Posterior vena cava (tissue), 2 donors: ENCODE data around the gene CATSPER4. TPM values are rescaled to one million over a fixed set of nuclear protein-coding genes. Genes with fewer than 3 reads are reported as not detected.

ENCODE experiments used
- DNase-seq: peaks from one replicate; pipeline ENCODE4 v3.0.0-alpha.2; 2020; ENCODE audit warnings: low spot score
- intact Hi-C, 2 donors: fragments of 100-400 bp; cut with DNase I; formaldehyde crosslinking; loops; one replicate each; pipeline versions ENCODE4 v1.14.1 to v1.14.2; 2022 to 2023
- total RNA-seq, 2 donors: library from RNA; stranded (reverse); fragmentation: NEBNext Ultra II Directional; extraction: Animal tissue kit (Norgen Biotek cat#: 25700); gene quantifications; one replicate each; pipeline ENCODE4 v1.2.1, GENCODE V29; 2021
- donor health status: DM: yes; HTN: yes; CAD: no.
- donor health status: DM: yes; HTN: yes; CAD: no.

CATSPER4 gene
- total RNA-seq, 2 donors from 2014 or later, result not detected

DNA sequence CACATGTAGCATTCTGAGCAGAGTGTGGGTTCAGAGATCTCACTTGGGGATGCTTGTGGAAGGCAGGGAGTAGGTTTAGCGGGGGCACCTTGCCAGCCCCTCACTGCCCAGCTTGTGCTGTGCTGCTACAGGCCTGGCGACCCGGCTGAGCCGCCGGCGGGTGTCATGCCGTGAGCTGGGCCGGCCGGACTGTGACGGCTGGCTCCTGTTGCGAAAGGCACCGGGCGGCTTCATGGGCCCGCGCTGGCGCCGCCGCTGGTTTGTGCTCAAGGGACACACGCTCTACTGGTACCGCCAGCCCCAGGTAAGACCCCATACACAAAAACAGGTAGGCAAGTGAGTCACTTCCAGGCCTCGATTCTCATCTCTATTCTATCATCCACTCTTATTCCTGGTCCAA is 5.5 kb upstream of the CATSPER4 start:
- intact Hi-C loops, result no loop called here
- DNase-seq, result no peak

DNA sequence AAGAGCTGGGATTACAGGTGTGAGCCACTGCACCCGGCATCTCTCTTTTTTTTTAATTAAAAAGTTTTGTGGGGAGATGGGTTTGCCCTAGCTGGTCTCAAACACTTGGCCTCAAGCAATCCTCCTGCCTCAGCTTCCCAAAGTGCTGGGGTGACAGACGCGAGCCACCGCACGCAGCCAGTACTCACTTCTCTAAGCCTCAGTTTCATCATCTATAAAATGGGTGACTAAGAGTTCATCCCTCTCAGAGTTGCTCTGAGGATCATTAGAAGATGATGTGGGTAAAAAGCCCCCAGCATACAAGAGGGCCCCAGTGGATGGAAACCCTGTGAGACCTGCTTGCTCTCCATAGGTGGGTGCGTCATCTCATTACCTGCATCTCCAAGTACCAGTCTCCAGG is 2.5 kb upstream of the CATSPER4 start:
- intact Hi-C loops, result no loop called here
- no peak for DNase-seq

DNA sequence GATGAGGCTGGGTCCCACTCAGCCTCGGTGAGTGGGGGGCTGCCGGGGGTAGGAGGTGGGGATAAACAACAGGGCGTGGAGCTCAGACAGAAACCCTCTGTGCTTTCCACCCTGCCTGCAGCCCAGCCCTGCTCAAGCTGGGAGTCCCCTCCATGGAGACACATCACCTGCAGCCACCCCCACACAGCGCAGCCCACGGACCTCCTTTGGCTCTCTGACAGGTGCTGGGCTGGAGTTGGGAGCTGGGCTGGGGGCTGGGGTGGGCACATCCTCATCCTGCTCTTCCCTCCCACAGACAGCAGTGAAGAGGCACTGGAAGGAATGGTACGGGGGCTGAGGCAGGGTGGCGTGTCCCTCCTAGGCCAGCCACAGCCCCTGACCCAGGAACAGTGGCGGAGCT is 1.9 kb upstream of the CATSPER4 start:
- intact Hi-C loops, result no loop called here
- no peak for DNase-seq

DNA sequence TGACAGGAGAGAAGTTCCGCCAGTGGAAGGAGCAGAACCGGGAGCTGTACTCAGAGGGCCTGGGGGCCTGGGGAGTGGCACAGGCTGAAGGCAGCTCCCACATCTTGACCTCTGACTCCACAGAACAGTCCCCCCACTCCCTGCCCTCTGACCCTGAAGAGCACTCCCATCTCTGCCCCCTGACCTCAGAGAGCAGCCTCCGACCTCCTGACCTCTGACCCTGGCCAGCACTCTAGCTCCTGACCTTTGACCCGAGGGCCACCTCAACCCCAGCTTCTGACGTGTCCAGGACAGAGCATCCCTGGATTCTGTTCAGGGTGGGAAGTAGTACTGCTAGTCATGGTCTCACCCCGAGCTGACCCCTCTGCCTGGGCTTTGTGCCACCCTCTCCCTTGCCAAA is 1.1 kb upstream of the CATSPER4 start:
- DNase-seq, result no peak

DNA sequence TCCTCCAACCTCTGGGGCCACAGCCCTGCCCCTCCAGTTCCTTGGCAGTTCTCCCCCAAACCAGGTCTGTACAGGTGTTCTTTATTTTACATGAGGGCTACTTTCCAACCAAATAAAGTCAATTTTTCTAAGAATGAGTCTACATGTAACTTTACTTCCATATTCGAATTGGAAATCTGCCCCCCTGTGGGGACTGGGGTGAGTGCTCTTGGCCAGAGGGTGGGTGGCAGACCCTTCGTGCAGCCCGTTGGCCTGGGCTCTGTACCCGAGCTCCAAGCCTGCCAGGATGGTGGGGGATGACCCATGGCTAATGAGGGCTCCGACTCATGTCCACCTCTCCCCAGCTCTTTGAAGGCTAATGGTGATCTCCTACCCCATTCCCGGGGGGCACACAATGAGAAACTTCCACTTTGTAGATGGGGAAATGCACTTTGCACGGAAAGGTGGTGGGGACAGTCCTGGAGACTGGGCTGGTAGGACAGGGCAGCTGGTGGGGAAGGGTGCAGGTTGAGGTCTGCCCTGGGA is 589 bp upstream of the CATSPER4 start:
- intact Hi-C loops, result no loop called here
- DNase-seq, result no peak

More for the DNA sequence above, 1.1 kb upstream of the CATSPER4 start:
- intact Hi-C loops, result no loop called here

DNA sequence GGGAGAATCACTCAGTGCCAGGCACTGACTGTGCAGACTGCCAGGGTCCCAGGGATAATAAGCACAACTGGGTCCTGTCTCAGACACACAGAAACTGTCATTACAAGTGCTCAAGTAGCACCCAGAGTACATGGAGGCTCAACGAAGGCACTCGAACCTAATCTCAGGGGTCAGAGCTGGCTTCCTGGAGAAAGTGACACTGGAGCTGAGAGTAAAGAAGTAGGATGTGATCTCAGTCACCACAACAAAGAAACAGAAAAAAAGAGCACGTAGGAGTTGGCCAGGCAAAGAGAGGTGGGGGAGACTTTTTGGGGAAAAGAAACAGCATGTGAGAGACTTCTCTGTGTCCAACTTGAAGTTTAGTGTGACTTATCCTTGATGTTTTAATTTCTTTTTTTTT is 1.3 kb downstream of the CATSPER4 start:
- DNase-seq, result no peak
- intact Hi-C loops, result no loop called here

DNA sequence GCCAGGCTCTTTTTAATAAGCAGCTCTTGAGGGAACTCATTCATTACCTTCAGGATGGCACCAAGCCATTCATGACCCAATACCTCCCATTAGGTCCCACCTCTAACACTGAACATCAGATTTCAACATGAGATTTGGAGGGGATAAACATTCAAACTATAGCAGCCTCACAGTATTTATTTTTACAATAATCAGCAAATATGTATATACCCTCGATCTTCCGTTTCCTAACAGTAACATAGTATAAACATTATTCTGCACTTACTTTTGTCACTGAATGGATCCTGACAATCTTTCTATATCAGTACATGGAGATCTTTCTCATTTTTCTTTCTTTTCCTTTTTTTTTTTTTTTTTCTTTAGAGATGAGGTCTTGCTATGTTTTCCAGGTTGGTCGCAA is 5.4 kb downstream of the CATSPER4 start:
- DNase-seq, result no peak
- intact Hi-C loops, result no loop called here

DNA sequence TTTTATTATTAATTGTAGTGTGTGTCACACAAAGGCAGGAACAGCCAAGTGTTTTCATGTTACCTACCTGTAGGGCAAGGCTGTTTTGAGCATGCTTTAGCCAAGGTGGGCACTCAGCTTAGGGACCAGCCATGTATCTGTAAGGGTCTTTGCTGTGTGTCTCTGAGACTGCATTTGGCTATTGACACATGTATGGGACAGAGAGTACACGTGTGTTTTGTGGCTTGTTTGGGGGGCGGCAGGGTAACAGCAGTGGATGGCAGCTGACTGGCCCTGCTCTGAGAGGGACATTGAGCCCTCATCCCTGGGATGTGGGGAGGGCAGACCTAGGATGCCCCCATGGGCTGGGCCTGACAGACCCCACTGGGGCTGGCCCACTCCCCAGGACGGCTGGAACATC is 6.9 kb downstream of the CATSPER4 start:
- DNase-seq, result no peak
- intact Hi-C loops, result no loop called here

DNA sequence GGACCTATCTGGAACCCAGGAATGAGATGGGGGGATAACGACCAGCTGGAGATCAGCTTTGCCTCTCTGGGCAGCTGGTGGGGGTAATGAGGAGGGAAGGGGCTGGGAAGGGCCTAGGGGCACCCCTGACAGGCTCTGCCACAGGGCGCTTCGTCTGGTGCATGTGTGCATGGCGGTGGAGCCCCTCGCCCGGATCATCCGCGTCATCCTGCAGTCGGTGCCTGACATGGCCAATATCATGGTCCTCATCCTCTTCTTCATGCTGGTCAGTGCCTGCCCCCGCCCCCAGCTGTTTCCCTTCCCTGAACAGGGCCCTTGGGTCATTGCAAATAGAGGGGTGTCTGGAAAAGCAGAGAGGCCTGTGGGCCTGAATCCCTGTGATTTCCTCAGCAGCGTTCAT is 7.4 kb downstream of the CATSPER4 start:
- intact Hi-C loops, result no loop called here
- DNase-seq, result no peak

DNA sequence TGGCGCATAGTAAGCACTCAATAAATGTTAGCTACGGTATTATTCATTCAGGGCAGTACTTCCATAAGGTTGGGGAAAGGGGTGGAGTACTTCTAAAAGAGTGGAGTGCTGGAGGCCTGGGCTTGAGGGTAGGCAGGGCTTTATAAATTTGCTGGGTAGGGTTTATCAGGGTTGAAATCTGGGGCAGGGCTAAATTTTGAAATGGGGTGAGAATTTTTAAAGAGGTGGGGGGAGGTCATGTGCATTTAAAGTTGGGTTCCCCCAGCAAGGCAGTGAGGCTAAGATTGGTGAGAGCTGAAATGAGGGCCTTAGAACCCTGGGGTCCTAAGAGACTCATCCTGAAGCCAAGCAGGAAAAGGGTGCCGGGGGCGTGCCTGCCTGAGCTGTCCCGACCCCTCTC is 10.0 kb downstream of the CATSPER4 start:
- no peak for DNase-seq
- intact Hi-C loops, result no loop called here

DNA sequence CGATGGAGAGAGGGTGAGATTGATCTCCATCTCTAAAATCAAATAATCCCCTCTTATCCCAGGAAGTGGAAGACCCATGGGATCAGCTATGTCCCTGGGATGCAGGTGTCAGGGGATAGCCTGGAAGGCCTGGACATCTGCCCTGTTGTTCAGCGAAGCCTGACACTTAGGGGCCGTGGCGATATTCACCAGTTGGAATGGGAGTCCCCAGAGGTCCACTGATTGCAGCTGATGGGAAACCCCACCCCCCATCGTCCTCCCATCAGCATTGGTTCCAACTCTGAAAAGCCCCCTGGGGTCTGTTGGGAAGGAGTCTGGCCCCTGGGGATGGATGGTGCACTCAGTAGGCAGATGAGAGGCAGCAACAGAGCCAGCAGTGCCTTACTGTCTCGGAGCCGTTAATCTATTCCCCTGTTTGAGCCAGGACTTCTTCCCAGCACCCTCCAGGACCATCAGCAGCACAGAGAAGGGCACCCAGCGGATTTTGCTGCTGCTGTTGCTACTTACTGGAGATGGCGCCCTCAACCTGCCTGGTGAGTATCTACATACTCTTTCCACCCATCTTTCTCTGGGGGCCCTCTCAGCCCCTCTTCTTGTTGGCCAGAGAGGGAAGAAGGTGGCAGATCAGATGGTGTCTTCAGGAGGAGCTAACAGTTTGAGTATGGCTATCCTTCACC is 13.4 kb downstream of the CATSPER4 start:
- no peak for DNase-seq
- intact Hi-C loops, result no loop called here

DNA sequence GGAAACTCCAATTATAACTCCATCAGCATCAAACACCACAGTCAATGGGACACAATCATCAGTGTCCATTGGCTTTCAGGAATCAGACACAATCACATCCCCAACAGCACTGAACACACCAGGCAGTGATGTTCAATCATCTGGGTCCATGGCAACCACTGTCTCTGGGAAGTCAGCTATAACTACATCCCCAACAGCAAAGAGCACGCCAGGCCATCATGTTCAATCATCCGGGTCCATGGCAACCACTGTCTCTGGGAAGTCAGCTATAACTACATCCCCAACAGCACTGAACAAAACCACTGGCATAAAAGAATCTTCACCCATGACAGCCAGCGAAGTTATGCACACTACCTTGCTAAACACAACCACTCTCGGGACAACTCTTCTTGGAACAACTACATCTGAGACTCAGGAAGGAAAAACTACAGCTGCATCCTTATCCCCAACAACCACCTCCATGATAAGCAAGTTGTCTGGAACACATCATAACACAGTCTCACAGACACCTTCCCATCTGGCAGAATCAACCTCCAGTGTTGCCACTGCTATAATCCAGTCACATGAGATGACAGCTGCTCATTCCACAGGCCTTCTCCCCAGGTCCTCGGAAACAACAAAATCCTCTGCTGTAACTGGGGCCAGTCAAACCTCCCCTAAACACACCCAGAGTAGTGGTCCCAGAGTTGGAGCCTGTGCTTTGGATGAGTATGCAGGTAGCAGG is 19.9 kb downstream of the CATSPER4 start:
- no peak for DNase-seq
- intact Hi-C loops, result no loop called here

DNA sequence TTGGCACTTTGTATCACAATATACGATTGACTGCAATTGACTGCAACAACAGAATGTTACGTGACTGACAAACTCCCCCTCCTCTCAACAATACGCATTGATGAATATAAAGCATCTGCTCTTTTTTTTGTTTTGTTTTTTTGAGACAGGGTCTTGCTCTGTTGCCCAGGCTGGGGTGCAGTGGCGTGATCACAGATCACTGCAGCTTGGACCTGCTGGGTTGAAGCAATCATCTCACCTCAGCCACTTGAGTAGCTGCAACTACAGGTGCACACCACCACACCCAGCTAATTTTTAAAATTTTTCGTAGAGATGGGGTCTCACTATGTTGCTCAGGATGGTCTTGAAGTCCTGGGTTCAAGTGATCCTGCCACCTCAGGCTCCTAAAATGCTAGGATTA is 22.3 kb downstream of the CATSPER4 start:
- intact Hi-C loops, result no loop called here
- DNase-seq, result peak; percentile 22

DNA sequence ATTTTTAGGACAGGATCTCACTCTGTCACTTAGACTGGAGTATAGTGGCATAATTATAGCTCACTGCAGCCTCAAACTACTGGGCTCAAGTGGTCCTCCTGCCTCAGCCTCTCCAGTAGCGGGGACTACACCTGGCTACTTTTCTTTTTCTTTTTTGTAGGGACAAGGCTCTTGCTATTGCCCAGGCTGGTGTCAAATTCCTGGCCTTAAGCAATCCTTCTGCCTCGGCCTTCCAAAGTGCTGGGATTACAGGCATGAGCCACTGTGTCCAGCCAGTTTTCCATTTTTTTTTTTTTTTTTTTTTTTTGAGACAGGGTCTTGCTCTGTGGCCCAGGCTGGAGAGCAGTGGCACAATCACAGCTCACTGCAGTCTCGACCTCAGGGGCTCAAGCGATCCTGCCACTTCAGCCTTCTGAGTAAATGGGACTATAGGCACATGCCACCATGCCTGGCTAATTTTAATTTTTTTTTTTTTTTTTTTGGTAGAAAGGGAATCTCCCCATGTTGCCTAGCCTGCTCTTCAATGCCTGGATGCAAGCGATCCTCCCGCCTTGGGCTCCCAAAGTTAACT is 23.0 kb downstream of the CATSPER4 start:
- DNase-seq, result peak; percentile 10
- intact Hi-C loops, result no loop called here

DNA sequence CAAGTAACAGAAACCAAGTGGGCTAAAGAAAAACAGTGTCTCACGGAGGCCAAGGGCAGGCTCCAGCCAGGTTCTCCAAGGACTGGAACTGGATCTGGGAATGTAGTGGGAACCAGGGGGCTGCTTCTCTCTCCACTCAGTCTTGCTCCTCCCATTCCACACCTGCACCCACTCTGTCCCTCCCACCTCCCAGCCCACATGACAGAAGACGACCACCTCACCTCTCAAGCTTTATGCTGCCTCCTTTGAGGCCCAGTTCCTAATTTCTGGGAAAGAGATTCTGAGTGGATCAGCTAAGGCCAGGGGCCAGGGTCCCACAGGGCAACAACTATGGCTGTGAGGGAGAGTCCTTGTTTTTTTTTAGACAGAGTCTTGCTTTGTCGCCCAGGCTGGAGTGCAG is 24.8 kb downstream of the CATSPER4 start:
- intact Hi-C loops, result no loop called here
- peak; percentile 15 for DNase-seq

DNA sequence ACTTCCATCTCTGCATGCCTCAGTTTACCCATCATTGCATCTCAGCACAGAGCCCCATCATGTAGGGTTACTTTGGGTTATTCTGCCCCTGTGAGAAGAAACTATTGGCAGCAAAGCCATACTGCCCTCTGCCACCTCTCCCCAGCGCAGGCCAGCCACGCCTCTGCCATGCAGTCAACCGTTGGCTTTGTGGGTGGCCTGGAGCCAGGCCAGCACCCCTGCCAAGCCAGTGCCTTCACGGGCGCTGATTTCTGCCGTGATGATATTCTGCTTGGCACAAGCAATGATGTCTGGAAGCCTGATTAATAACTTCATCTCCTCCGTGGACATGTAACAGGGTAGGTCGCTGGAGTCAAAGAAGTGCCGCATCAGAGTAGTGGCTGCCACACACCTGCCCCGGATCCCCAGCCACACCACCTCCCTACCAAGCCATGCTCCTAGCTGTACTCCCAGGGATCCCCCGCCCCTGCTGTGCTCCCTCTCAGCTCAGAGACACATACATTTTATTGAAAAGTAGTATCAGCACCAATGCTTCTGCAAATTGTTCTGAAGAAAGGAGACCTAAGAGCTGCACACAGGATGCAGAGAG is 28.6 kb downstream of the CATSPER4 start:
- DNase-seq, result peak; percentile 49
- intact Hi-C loops, result no loop called here

DNA sequence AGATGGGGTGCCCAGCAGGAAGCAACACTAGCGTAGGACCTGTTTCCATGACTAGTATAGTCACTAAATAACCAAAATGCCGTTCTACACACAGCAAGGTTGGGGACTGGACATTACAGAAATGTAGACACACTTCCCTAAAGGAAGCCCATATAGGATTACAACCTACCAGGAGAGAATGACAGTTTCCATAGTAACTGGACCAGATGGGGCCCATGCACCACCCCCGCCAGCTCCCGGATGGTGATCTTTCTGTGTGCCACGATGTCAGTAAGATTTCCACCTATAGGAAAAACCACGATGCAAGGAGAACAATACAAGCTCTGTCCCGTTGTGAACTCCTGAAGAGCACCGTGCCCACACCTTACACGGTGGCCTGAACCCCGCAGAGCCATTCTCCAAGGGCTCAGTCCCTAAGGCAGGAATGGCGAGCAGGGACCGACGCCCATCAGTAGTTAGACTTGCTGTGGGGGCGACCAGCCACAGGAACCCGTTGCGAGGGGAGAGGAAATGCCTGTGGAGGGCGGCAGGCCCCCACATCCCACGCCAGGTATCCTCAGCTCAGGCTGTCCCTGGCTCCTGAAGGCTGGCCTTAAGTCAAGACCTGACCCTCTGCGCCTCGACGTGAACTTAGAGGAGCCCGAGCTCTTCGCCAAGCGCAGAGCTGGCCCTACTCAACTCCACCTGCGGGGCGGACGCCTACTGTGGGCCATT is 30.0 kb downstream of the CATSPER4 start:
- intact Hi-C loops, result no loop called here
- peak; percentile 65 for DNase-seq

DNA sequence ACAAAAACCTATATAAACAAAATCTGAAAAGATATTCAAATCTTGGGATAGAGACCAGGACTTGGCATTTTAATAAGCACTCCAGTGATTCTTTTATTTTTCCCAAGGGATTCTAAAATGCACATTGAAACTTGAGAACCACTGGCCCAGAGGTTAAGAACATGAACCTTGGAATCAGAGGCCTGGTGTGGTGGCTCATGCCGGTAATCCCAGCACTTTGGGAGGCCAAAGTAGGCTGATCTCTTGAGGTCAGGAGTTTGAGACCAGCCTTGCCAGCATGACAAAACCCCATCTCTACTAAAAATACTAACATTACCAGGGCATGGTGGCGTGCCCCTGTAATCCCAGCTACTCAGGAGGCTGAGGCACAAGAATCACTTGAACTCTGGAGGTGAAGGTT is 30.7 kb downstream of the CATSPER4 start:
- peak; percentile 10 for DNase-seq
- intact Hi-C loops, result no loop called here

DNA sequence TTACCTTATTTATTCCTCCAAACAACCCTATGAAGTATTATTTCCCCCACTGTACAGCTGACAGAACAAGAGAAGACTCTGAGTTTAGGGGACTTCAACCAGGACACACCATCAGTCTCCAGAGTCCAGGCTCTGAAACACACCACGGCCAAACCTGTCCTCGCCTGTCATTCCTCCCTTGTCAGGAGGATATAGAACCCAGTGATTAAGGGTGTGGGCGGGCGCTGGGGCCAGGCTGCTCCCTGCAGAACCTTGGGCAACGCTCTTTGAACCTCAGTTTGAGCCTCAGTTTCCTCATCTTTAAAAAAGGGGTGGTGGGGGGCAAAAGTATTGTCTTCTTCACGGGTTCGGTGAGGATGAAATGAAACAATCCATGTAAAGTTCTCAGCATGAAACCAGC is 34.2 kb downstream of the CATSPER4 start:
- intact Hi-C loops, result no loop called here
- DNase-seq, result peak; percentile 52
